Cardiac fibroblast (primary cell): Measurements from ENCODE around the gene MYPN.
A peak's percentile ranks its signal among the peaks of the same experiment; 100 is the strongest.

Experiments used
- DNase-seq, 2 donors: peaks; one replicate each; pipeline versions ENCODE4 v3.0.0 to v3.0.0-alpha.2; 2010; ENCODE audit warnings: low read depth in 2 of 2
- H3K4me3 ChIP-seq, 2 donors: replicated peaks in 1 of 2; 1 replicate in 1 of 2; 2 replicates in 1 of 2; pipeline ENCODE4 v1.5.1; 2011; ENCODE audit warnings: low read depth in 2 of 2, low read length in 2 of 2, mild to moderate bottlenecking in 2 of 2, moderate library complexity in 1 of 2
- CTCF ChIP-seq: IDR thresholded peaks from one replicate; pipeline ENCODE4 v1.5.1; 2011; ENCODE audit warnings: low read depth, mild to moderate bottlenecking, low read length, inconsistent platforms

MYPN gene

GRCh38 chr10:68125772-68126171, 16.5 kb downstream of the MYPN start:
- no peak for DNase-seq
- no peak for TF ChIP-seq CTCF
- no peak overlapping the region for H3K4me3 ChIP-seq

GRCh38 chr10:68128015-68128414, 18.7 kb downstream of the MYPN start:
- TF ChIP-seq CTCF, result no peak
- peak in 1 of 2 donors; percentile 10 for DNase-seq

DNA sequence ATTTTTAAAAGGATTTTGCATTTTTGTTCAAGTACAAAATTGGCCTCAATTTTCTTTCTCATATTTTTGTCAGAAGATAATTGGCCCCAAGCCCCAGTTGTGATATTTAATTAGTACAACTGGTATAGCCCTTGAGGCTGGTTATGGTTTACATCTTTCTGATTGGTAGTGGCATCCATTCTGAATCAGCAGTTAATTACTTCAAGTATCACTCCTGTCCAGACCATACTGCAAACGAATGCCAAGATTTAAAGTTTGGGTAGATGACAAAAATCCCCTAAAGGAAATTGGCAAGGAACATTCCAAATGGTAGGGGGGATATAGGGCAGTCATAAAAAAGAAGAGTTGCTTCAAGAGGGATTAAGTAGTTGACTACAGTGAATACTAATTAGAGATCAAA, 23.1 kb downstream of the MYPN start:
- no peak for DNase-seq
- no peak for TF ChIP-seq CTCF
- no peak overlapping the region for H3K4me3 ChIP-seq

More at GRCh38 chr10:68128015-68128414, 18.7 kb downstream of the MYPN start:
- no peak overlapping the region for H3K4me3 ChIP-seq

DNA sequence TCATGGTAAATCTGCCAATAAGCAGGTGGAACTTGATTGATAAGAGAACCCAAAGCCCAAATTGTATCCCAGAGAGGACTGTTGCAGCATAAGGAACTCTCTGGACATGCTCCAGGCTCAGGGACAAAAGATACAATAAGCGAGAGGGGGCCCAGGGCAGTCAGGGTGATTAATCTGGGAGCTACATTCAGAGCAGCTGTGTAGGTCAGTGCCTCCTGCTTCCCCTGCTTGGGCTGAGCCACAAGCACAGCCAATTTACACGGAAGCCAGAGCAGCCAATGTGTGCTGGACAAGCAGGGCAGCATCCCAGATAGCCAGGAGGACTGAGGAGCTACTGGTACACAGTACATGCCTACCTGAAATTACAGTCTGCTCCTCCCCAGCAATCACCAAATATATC, 24.2 kb downstream of the MYPN start:
- no peak overlapping the region for H3K4me3 ChIP-seq
- peak in 1 of 2 donors; percentile 5 for DNase-seq
- TF ChIP-seq CTCF, result no peak

DNA sequence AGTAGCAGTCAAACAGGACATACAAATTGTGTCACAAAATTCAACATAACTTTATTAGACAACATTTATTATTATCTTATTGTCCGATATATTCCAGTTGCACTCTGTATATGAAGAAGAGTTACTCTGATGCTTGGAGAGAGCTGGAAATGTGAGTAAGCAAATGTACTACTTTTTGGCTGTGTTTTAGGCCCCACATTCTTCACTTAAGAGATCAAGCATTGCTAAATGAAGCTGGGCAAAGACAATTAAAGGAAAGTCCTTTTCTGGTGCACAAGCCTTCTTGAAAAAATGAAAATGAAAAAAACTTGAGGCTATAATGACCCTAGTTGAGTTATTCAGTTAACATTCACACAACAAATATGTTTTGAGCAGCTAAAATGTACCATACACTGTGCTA, 26.1 kb downstream of the MYPN start:
- no peak overlapping the region for H3K4me3 ChIP-seq
- TF ChIP-seq CTCF, result no peak
- DNase-seq, result peak; percentile 61 to 73

GRCh38 chr10:68135922-68136792, 26.9 kb downstream of the MYPN start:
- peak; percentile 66 to 94 for DNase-seq

More at GRCh38 chr10:68135922-68136792, 26.9 kb downstream of the MYPN start:
- H3K4me3 ChIP-seq, result peak overlapping the region in 1 of 2 donors; percentile 7
- TF ChIP-seq CTCF, result no peak
